DND-41 (cell line): ENCODE data around the gene RFX1.

Experiments used
- EZH2 ChIP-seq: IDR thresholded peaks from 3 replicates; pipeline ENCODE4 v1.6.1; 2012; ENCODE audit warnings: borderline replicate concordance, low read depth, mild to moderate bottlenecking, moderate library complexity, low read length, inconsistent platforms; ENCODE audit not compliant: severe bottlenecking
- TF ChIP-seq, protein P1 (sequence below): IDR thresholded peaks from 2 replicates; pipeline ENCODE4 v1.5.1; 2012; ENCODE audit warnings: borderline replicate concordance, low read length, moderate library complexity, mild to moderate bottlenecking; ENCODE audit not compliant: poor library complexity, severe bottlenecking; ENCODE audit errors: extremely low read depth

DNA sequence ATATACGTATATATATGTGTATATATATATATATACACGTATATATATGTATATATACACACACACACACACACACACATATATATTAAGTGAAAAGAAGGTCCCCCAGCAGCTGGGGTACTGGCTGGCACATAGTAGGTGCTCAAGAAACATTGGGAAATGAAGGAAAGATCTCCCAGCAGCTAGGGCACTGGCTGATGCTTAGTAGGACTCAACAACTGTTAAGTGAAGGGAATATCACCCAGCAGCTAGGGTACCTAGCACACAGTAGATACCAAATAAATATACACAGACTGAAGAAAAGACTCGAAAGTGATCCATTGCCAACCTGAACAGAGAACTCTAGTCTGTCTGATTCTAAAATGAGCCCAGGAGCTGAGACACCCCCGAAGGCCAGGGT is 80.1 kb downstream of the RFX1 start:
- TF ChIP-seq, protein P1, sequence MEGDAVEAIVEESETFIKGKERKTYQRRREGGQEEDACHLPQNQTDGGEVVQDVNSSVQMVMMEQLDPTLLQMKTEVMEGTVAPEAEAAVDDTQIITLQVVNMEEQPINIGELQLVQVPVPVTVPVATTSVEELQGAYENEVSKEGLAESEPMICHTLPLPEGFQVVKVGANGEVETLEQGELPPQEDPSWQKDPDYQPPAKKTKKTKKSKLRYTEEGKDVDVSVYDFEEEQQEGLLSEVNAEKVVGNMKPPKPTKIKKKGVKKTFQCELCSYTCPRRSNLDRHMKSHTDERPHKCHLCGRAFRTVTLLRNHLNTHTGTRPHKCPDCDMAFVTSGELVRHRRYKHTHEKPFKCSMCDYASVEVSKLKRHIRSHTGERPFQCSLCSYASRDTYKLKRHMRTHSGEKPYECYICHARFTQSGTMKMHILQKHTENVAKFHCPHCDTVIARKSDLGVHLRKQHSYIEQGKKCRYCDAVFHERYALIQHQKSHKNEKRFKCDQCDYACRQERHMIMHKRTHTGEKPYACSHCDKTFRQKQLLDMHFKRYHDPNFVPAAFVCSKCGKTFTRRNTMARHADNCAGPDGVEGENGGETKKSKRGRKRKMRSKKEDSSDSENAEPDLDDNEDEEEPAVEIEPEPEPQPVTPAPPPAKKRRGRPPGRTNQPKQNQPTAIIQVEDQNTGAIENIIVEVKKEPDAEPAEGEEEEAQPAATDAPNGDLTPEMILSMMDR: no peak
- no peak for TF ChIP-seq EZH2
